A549 (cell line): ENCODE data around the gene ZNF423.

Experiments
- CEBPB ChIP-seq, 2 experiments: fragments of >200 bp in 1 of 2; sonication (Bioruptor Twin) in 1 of 2; formaldehyde crosslinking in 1 of 2; IDR thresholded peaks; 2 replicates each; pipeline ENCODE4 v1.6.1; 2012 to 2016
- CHD4 ChIP-seq: fragments of 200-600 bp; sonication (generic); IDR thresholded peaks from 2 replicates; pipeline ENCODE4 v1.6.1; 2016; ENCODE audit warnings: antibody characterized with exemption, mild to moderate bottlenecking, borderline replicate concordance
- EP300 ChIP-seq, 2 experiments: fragments of >200 bp; sonication (Bioruptor Twin); formaldehyde crosslinking; IDR thresholded peaks; 2 replicates in 1 of 2; 3 replicates in 1 of 2; pipeline ENCODE4 v1.6.1; 2016 to 2017
- MAFK ChIP-seq: fragments of 450-650 bp; IDR thresholded peaks from 2 replicates; pipeline ENCODE4 v1.6.1; 2014; ENCODE audit not compliant: partially characterized antibody
- NPAS2 ChIP-seq: fragments of 250-450 bp; sonication (Bioruptor Pico); IDR thresholded peaks from 2 replicates; pipeline ENCODE4 v1.8.0; 2022; ENCODE audit warnings: mild to moderate bottlenecking, moderate library complexity, borderline replicate concordance
- PHF8 ChIP-seq: fragments of 200-600 bp; sonication (generic); IDR thresholded peaks from 2 replicates; pipeline ENCODE4 v1.6.1; 2016; ENCODE audit warnings: low read depth, mild to moderate bottlenecking, antibody characterized with exemption, moderate library complexity, borderline replicate concordance
- POLR2A ChIP-seq: IDR thresholded peaks from 2 replicates; pipeline ENCODE4 v1.6.1; 2012; ENCODE audit warnings: mild to moderate bottlenecking, low read length
- RFX5 ChIP-seq: fragments of 450-650 bp; IDR thresholded peaks from 2 replicates; pipeline ENCODE4 v1.7.1; 2014; ENCODE audit warnings: antibody characterized with exemption, mild to moderate bottlenecking, moderate library complexity
- RNF2 ChIP-seq: fragments of 200-600 bp; sonication (generic); IDR thresholded peaks from 2 replicates; pipeline ENCODE4 v1.6.1; 2016; ENCODE audit warnings: low read depth, mild to moderate bottlenecking, antibody characterized with exemption, moderate library complexity, borderline replicate concordance
- ZNF302 ChIP-seq: fragments of 250-450 bp; sonication (Bioruptor Pico); IDR thresholded peaks from 2 replicates; pipeline ENCODE4 v1.9.0; 2021; ENCODE audit warnings: inconsistent platforms, mild to moderate bottlenecking, moderate library complexity
- TF ChIP-seq, protein P1 (sequence below): fragments of >200 bp; sonication (Bioruptor Twin); formaldehyde crosslinking; IDR thresholded peaks from 3 replicates; pipeline ENCODE4 v1.5.1; 2016
- TF ChIP-seq, protein P2 (sequence below): fragments of 200-600 bp; sonication (generic); IDR thresholded peaks from 2 replicates; pipeline ENCODE4 v1.6.1; 2016; ENCODE audit warnings: antibody characterized with exemption, mild to moderate bottlenecking, moderate library complexity

DNA sequence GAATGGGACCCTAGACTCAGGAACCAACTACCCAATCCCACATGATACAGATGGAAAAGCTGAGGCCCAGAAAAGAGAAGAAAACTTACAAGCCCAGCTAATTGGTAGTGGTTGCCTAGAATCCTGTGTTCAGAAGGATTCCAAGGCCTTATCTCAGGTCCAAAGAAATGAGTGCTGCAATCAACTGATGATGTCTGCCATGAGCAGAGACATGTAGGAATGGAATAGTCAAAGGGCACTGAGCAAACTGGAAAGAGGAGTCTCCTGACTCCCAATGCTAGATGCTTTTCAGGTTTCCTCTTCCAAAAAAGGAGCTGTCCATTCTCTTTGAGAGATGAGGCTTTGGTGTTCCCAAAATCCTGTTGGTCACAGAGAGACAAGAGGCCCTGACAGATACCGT is 210.6 kb downstream of the ZNF423 start:
- TF ChIP-seq, protein P1, sequence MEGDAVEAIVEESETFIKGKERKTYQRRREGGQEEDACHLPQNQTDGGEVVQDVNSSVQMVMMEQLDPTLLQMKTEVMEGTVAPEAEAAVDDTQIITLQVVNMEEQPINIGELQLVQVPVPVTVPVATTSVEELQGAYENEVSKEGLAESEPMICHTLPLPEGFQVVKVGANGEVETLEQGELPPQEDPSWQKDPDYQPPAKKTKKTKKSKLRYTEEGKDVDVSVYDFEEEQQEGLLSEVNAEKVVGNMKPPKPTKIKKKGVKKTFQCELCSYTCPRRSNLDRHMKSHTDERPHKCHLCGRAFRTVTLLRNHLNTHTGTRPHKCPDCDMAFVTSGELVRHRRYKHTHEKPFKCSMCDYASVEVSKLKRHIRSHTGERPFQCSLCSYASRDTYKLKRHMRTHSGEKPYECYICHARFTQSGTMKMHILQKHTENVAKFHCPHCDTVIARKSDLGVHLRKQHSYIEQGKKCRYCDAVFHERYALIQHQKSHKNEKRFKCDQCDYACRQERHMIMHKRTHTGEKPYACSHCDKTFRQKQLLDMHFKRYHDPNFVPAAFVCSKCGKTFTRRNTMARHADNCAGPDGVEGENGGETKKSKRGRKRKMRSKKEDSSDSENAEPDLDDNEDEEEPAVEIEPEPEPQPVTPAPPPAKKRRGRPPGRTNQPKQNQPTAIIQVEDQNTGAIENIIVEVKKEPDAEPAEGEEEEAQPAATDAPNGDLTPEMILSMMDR, result no peak
- TF ChIP-seq MAFK, result no peak
- TF ChIP-seq NPAS2 (CRISPR knock-in tag), result no peak
- no peak for TF ChIP-seq POLR2A
- TF ChIP-seq ZNF302 (CRISPR knock-in tag), result no peak
- no peak for TF ChIP-seq RNF2
- TF ChIP-seq EP300 (IDR thresholded peaks at IDR 0.05), result no peak
- TF ChIP-seq CHD4, result no peak
- no peak for TF ChIP-seq RFX5
- TF ChIP-seq PHF8, result no peak
- TF ChIP-seq, protein P2, sequence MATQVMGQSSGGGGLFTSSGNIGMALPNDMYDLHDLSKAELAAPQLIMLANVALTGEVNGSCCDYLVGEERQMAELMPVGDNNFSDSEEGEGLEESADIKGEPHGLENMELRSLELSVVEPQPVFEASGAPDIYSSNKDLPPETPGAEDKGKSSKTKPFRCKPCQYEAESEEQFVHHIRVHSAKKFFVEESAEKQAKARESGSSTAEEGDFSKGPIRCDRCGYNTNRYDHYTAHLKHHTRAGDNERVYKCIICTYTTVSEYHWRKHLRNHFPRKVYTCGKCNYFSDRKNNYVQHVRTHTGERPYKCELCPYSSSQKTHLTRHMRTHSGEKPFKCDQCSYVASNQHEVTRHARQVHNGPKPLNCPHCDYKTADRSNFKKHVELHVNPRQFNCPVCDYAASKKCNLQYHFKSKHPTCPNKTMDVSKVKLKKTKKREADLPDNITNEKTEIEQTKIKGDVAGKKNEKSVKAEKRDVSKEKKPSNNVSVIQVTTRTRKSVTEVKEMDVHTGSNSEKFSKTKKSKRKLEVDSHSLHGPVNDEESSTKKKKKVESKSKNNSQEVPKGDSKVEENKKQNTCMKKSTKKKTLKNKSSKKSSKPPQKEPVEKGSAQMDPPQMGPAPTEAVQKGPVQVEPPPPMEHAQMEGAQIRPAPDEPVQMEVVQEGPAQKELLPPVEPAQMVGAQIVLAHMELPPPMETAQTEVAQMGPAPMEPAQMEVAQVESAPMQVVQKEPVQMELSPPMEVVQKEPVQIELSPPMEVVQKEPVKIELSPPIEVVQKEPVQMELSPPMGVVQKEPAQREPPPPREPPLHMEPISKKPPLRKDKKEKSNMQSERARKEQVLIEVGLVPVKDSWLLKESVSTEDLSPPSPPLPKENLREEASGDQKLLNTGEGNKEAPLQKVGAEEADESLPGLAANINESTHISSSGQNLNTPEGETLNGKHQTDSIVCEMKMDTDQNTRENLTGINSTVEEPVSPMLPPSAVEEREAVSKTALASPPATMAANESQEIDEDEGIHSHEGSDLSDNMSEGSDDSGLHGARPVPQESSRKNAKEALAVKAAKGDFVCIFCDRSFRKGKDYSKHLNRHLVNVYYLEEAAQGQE, result no peak
- TF ChIP-seq CEBPB (IDR thresholded peaks at IDR 0.05), result no peak
